NCI-H2081 treated with DMSO at 0.1 percent for 48 hours (cell line): ENCODE results near the gene NPHS1.
A peak's percentile ranks its signal among the peaks of the same experiment; 100 is the strongest.
"Not testable (repeated sequence)": the region's sequence is repeated elsewhere in the genome, so short reads cannot be mapped to it uniquely, and the experiment has no call there.

Experiments
- DNase-seq: peaks from one replicate; lab custom pipeline; 2025; lab: John Stamatoyannopoulos, UW

The NPHS1 gene

DNA sequence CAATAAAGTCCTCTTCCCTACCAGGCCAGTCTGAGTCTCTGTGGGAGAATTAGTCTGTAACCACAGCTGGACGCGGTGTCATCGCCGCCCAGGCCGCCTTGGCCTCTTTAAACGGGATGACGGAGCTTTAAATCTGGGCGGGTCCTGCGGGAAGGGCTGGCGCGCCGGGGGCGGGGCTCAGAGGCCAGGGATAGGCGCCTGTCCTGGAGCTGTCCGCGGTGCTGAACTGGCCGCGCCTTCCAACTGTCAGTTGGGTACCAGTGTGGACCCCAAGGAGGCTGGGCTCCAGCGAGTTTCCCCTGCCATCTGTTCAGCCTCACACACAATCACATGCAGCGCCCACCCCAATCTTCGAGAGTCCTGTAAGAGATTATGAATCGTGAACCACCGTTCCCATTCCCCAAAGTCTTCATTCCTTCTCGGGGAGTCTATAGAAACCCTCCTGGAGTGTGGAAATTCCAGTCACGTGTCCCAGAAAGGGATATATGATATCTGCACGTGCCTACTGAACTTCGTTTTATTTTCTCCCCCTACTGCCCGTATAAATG, 27.5 kb upstream of the NPHS1 start:
- DNase-seq, result no peak

DNA sequence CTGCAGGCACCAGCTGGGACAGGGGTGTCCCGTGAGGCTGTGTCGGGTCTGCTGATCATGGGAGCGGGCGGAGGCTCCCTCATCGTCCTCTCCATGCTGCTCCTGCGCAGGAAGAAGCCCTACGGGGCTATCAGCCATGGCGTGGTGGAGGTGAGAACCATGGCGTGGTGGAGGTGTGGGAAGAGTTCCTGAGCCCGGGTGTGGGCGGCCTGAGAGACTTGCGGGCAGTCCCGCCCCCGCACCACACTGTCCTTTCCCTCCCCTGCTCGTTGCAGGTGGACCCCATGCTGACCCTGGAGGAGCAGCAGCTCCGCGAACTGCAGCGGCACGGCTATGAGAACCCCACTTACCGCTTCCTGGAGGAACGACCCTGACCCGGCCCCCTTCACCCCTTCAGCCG, 26.8 kb upstream of the NPHS1 start:
- DNase-seq, result no peak

DNA sequence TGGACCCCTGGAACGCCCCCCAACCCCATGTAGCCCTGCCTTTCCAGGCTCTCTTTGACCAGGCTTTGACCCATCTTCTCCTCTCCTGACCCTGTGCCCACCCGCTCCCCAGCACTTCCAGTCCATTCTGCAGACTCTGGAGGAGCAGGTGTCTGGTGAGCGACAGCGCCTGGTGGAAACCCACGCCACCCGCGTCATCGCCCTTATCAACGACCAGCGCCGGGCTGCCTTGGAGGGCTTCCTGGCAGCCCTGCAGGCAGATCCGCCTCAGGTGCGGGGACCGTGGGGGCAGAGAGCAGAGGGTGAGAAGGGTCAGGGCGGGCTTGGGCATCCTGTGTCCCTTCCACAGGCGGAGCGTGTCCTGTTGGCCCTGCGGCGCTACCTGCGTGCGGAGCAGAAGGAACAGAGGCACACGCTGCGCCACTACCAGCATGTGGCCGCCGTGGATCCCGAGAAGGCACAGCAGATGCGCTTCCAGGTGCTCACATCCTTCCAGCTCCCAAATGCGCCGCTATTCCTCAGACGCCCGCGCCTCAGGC, 22.2 kb upstream of the NPHS1 start:
- no peak for DNase-seq

DNA sequence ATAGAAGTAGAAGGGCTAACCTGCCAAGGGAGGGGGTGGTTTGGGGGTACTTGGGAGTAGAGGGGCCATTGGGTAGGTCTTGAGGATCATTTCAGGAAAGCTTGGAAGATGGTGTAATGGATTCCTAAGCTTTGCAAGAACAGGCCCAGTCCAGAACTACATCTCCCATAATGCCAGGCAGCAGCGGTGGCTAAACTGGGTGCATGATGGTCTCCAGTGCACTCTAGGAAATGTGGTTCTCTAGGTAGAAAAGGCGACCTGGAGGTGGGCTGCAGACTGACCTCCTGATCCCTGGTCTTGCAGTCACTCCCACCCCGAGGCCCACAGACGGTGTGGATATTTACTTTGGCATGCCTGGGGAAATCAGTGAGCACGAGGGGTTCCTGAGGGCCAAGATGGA, 19.9 kb upstream of the NPHS1 start:
- DNase-seq, result no peak

DNA sequence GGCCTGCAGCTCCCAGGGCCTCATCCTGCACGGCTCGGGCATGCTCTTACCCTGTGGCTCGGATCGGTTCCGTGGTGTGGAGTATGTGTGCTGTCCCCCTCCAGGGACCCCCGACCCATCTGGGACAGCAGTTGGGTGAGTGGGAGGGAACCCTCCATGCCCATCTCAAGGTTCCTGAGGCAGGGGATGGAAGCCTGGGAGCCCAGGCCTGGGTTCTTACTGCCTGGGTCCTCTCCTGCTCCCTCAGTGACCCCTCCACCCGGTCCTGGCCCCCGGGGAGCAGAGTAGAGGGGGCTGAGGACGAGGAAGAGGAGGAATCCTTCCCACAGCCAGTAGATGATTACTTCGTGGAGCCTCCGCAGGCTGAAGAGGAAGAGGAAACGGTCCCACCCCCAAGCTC, 19.3 kb upstream of the NPHS1 start:
- DNase-seq, result no peak

DNA sequence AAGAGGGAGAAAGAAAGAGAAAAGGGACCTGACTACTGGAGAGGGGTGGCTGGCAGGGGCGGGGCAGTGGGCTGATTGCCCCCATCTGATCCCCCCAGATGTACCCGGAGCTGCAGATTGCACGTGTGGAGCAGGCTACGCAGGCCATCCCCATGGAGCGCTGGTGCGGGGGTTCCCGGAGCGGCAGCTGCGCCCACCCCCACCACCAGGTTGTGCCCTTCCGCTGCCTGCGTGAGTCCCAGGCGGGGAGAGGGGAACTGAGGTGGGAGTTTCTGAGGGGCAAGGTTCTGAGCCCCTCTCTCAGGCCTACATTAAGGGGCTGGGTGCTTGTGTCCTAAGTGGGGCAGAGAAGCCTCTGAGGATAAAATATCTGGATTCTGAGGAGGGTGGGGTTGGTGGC, 18.5 kb upstream of the NPHS1 start:
- DNase-seq, result no peak

DNA sequence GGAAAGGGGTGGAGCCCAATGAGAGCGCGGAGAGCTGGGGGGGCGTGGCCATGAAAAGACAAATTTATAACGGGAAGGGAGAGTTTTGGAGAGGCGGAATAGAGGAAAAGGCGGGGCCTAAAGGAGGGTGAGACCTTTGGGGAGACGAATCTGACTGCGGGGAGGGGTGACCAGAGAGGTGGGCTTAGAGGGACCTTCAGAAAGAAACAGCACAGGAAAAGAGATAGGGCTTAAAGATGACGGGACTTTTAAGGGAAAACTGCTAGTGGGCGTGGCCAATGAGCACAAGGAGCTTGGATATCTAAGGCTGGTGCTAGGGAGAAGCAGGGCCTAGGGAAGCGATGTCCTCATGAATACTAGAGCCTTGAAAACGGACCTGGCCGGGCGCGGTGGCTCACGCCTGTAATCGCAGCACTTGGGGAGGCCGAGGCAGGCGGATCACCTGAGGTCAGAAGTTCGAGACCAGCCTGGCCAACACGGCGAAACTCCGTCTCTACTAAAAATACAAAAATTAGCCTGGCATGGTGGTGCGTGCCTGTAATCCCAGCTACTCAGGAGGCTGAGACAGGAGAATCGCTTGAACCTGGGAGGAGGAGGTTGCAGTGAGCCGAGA, 17.9 kb upstream of the NPHS1 start:
- not testable (repeated sequence) for DNase-seq

DNA sequence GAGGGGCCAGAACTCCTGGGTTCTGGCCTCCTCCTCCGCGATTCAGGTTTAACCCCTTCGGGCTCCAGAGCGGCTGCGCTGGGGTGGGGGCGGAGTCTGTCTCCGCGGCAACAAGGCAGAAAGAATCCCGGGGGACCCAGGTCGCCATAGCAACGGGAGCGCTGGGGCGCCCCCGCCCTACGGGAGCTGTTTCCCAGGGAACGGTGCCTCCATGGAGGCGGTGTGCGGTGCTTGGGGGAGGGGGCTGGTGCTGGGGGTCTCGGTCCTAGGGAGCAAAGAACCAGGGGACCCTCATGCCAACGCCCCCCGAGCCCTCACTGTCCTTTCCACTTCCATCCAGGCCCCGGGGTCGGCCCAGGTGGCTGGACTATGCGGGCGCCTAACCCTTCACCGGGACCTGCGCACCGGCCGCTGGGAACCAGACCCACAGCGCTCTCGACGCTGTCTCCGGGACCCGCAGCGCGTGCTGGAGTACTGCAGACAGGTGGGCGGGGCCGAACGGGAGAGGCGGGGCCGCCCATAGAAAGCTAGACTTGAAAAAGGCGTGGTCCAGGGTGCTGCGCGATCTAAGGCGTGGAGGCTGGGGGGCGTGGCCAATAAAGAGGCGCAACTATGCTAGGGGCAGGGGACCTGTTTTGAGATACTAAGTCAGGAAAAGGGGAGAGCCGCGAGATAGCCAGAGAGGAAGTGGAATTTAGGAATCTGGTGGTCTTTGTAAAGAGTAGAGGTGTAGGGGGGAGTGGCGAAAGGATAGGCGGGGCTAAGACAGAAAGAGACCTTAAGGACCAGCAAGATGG, 17.2 kb upstream of the NPHS1 start:
- peak; percentile 11 for DNase-seq

DNA sequence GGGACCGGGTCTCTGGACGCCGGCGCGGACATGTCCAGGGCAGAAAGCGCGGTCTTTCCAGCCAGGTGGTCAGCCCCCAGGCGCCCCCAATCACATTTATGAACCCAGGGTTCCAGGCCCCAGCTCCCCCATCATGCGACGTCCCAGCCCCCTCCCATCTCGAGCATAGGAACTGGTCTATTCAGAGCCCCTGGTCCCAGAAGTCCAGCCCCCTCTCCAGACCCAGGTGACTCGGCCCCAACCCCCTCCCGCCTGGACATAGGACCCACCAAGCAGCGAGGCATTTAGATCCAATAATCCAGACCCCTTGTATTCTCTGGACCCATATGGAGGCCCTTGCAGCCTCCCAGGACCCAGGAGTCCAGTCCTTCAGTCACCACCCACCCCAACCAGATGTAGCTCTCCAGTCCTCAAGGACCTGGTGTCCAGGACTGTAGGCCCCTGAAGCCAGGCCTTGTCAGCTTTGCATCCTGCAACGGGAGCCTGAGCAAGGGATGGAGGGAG, 16.6 kb upstream of the NPHS1 start:
- no peak for DNase-seq

DNA sequence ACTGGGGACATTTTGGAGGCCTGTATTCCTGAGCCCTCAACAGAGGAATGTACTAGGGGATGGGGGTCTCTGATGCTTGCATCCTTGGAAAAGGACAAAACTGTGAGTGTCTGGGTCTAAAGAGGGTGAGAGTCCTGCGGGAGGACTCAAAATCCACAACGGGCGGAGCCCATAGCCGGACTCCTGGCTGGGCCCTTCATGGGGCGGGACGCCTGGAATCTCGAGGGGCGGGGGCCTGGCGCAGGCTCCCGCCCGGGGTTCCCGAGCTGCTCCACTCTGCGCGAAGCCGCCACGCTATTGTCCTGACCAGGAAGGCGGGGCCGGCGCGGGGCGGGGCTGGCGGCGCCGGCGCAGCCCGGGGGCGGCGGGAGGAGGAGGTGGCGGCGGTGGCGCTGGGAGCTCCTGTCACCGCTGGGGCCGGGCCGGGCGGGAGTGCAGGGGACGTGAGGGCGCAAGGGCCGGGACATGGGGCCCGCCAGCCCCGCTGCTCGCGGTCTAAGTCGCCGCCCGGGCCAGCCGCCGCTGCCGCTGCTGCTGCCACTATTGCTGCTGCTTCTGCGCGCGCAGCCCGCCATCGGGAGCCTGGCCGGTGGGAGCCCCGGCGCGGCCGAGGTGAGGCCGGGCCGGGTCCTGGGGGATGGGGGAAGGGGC, 16.0 kb upstream of the NPHS1 start, which contains the start of gene APLP1:
APLP1 (plus strand) TSS at position 403 of the 651 bp plus-strand sequence; CDS start at position 466, 63 bp downstream.
- no peak for DNase-seq

DNA sequence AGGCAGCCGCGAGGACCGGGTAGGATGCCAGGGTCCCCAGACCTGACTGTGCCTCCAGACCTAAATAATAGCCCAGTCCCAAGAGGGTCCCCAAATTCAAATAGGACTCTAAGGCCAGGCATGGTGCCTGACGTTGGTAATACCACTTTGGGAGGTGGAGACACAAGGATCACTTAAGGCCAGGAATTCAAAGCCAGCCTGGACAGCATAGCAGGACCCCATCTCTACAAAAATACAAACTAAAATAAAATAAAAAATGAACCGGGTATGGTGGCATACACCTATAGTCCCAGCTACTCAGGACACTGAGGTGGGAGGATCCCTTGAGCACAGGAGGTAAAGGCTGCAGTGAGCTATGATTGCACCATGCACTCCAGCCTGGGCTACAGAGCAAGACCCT, 10.7 kb upstream of the NPHS1 start:
- no peak for DNase-seq

DNA sequence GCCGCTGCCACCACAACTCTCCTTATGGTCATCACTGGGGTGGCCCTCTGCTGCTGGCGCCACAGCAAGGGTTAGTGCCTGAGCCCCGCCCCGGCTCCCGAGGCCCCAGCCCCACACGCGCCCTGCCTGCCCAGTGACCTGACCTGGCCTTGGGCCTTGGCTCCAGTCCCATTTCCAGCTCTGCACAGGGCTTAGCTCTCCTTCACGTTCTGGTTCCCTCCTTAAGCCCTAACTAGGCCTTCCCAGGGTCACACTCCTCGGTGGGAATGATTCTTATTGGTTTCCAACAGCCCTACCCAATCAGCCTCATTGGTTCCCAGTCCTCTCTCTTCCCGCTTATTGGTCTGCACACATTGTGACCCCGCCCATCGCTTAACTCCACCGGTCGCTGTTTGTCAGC, 10.2 kb upstream of the NPHS1 start:
- DNase-seq, result no peak

DNA sequence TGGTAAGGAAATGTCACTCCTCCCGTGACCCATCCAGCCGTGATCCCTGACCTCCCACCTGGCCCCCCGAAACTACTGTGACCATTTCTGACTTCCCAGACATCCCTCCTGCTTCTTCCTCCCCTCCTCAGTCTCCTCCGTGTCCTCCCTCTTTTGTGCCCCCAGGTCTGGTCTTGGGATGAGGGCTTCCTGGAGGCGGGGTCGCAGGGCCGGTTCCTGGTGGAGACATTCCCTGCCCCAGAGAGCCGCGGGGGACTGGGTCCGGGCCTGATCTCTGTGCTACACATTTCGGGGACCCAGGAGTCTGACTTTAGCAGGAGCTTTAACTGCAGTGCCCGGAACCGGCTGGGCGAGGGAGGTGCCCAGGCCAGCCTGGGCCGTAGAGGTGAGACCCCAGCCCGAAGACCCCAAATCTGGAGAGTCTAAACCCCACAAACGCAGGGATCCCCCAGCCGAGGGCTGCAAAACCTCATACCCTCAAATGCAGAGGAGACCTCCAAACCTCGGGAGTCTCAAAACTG, 9.4 kb upstream of the NPHS1 start:
- no peak for DNase-seq

DNA sequence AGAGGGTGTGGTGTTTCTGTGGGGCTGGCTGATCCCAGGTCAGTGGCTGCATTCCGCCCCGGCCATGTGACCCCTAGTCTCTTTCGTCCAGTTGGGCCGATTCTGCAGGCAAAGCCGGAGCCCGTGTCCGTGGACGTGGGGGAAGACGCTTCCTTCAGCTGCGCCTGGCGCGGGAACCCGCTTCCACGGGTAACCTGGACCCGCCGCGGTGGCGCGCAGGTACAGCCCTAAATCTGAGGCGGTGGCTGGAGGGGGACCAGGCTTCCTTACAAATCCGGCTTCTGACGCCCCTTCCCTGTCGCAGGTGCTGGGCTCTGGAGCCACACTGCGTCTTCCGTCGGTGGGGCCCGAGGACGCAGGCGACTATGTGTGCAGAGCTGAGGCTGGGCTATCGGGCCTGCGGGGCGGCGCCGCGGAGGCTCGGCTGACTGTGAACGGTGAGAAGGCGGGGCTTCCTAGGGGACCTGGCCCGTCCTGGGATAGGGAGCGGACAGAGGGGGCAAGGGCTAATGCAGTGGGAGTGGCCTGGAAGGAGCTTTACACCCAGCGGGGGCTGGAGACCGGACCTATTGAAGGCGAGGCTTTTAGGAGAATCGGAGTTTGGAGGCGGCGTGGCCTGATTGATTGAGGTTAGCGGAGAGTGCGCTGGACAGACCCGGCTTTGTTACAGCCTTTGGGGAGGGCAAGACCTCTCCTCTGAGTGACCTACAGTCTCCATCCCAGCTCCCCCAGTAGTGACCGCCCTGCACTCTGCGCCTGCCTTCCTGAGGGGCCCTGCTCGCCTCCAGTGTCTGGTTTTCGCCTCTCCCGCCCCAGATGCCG, 8.7 kb upstream of the NPHS1 start:
- DNase-seq, result no peak

DNA sequence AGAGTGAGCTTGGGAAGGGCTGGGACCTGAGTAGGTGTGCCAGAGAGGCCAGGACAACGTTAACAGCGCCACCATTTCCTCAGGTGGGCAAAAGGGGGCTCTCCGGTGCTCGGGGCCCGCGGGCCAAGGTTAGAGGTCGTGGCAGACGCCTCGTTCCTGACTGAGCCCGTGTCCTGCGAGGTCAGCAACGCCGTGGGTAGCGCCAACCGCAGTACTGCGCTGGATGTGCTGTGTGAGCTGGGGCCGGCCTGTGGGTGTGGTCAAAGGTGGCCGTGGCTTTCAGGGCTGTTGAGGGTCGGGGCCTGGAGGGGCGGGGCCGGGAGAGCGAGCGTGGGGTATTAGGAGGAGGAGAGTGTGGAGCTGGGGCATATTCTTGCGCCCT, 8.1 kb upstream of the NPHS1 start:
- DNase-seq, result no peak

DNA sequence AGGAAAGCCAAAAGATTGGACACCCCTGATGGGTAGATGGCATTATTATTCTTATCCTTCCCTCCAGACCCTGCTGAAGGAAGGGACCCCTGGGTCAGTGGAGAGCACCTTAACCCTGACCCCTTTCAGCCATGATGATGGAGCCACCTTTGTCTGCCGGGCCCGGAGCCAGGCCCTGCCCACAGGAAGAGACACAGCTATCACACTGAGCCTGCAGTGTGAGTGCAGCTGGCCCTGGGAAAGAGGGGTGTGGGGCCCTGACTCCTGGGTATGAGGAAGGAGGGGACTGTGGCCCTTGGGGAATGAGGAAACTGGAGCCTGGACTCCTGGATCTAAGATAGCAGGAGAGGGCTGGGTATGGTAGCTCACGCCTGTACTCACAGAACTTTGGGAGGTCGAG, 7.1 kb upstream of the NPHS1 start:
- no peak for DNase-seq

DNA sequence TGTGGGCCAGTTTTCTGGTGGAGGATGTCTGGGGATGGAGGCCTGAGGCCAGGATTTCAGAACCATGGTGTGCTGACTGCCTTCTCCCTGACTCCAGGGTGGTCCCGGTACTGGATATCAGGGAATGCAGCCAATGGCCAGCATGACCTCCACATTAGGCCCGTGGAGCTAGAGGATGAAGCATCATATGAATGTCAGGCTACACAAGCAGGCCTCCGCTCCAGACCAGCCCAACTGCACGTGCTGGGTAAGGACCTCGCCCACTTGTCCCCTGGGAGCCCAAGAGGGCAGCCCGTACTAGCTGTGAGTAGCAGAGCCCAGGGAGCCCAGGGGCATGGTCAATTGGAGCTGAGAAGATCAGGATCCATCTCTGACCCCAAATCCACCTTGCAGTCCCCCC, 6.0 kb upstream of the NPHS1 start:
- no peak for DNase-seq

DNA sequence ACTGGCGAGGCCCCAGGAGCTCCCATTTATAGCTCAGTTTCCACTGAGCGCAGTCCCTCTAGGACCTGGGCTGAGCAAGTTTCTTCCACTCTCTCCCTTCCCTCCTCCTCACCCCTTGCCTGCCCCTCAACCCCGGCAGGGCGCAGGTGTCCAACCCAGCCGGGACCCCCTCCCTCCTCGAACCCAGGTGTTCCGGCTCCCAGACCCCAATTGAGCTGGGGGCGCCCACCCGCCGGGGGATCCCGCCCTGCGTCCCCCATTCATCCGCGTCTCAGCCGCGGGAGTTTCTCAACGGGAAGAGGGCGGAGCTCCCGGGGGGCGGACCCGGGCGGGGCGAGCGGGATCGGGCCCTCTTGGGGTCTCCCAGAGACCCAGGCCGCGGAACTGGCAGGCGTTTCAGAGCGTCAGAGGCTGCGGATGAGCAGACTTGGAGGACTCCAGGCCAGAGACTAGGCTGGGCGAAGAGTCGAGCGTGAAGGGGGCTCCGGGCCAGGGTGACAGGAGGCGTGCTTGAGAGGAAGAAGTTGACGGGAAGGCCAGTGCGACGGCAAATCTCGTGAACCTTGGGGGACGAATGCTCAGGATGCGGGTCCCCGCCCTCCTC, 4.3 kb upstream of the NPHS1 start, which contains the start of gene KIRREL2:
KIRREL2 (plus strand) TSS at position 366 of the 604 bp plus-strand sequence; CDS start at position 575, 209 bp downstream.
- no peak for DNase-seq

DNA sequence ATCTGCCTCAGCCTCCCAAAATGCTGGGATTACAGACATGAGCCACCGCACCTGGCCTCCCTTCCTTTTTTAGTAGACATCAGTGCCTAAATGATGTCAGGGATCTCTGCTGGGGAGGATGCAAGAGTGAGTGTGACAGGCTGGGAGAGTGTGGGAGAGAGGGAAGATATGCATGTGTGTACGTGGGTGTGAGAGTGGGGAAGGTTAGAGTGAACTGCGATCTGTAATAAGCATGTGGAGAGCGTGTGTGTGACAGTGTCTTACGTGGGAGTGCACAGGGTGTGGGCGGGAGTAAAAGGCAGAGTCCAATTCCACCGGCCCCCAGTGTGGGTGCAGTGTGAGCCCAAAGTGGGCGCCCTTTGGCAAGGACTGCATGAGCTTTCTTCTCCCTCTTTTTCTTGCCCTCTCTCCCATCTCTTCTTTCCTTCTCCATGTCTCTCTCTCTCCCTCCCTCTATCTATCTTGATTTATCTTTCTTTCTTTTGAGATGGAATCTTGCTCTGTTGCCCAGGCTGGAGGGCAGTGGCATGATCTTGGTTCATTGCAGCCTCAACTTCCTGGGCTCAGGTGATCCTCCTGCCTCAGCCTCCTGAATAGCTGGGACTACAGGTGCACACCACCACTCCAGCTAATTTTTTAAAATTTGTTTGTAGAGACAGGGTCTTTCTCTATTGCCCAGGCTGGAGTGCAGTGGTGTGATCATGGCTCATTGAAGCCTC, 893 bp upstream of the NPHS1 start:
- DNase-seq, result no peak
